Activated CD4-positive, alpha-beta memory T cell treated with anti-CD3 and anti-CD28 coated beads for 36 hours (primary cell): Measurements from ENCODE around the gene CDKN2B-AS1. TPM values are rescaled to one million over a fixed set of nuclear protein-coding genes. Genes with fewer than 3 reads are reported as not detected.
A peak's percentile ranks its signal among the peaks of the same experiment; 100 is the strongest.
"Not testable (repeated sequence)": the region's sequence is repeated elsewhere in the genome, so short reads cannot be mapped to it uniquely, and the experiment has no call there.

ENCODE experiments used
- CTCF ChIA-PET: fragments of 350-600 bp; sonication (Branson Sonifier 250); formaldehyde crosslinking; loops from one replicate; lab custom pipeline; 2021; ENCODE audit warnings: antibody characterized with exemption, inconsistent platforms; lab: Charles Lee
- POLR2A ChIA-PET: fragments of 350-600 bp; sonication (Branson Sonifier 250); formaldehyde crosslinking; loops from one replicate; lab custom pipeline; 2021; ENCODE audit warnings: antibody characterized with exemption; lab: Charles Lee
- DNase-seq: peaks from one replicate; pipeline ENCODE4 v3.0.0-alpha.2; 2020
- H3K27ac Mint-ChIP-seq: one replicate; pipeline ENCODE4 v1.8.0; 2021; ENCODE audit warnings: mixed read lengths
- H3K27me3 Mint-ChIP-seq: one replicate; pipeline ENCODE4 v1.8.0; 2021; ENCODE audit warnings: mixed read lengths
- H3K36me3 Mint-ChIP-seq: one replicate; pipeline ENCODE4 v1.8.0; 2021; ENCODE audit warnings: mixed read lengths
- H3K4me1 Mint-ChIP-seq: one replicate; pipeline ENCODE4 v1.8.0; 2021; ENCODE audit warnings: low read depth, mixed read lengths
- H3K4me3 Mint-ChIP-seq: one replicate; pipeline ENCODE4 v1.8.0; 2021; ENCODE audit warnings: mild to moderate bottlenecking, mixed read lengths
- H3K9me3 Mint-ChIP-seq: one replicate; pipeline ENCODE4 v1.8.0; 2021; ENCODE audit warnings: mixed read lengths
- intact Hi-C: fragments of 100-400 bp; cut with micrococcal nuclease; formaldehyde crosslinking; loops from one replicate; pipeline ENCODE4 v1.15.1; 2023
- total RNA-seq, 2 experiments: library from RNA; stranded (reverse); gene quantifications; one replicate each; pipeline ENCODE4 v1.2.3, GENCODE V29; 2021

CDKN2B-AS1 gene
- total RNA-seq, result under 1 TPM; 0.59 to 0.87 TPM

- peaks cover 17% of the 10 kb centered on the region for H3K27me3 Mint-ChIP-seq
- H3K4me1 Mint-ChIP-seq, result peaks cover 11% of the 10 kb centered on the region
- DNase-seq, result peak; percentile 62
- H3K27ac Mint-ChIP-seq, result peak within 1 kb of the TSS; percentile 75
- H3K9me3 Mint-ChIP-seq, result no peaks in the 10 kb centered on the region
- H3K4me3 Mint-ChIP-seq, result peak within 1 kb of the TSS; percentile 86
- intact Hi-C loops, result loop anchor here (1.0 to 5.0 kb wide), 6 partner anchors 14 to 181 kb away; no protein-coding TSS in a partner anchor
- no peaks in the 10 kb centered on the region for H3K36me3 Mint-ChIP-seq
- POLR2A ChIA-PET, result interaction anchor here (0.7 to 1.5 kb wide), 4 partner anchors 8 to 119 kb away, joined by 3 to 5 read pairs (median 4); no protein-coding TSS in a partner anchor
- CTCF ChIA-PET, result interaction anchor here (1.0 to 11.0 kb wide), 9 partner anchors 12 to 250 kb away, joined by 3 to 88 read pairs (median 5); partner anchors contain the start of gene CDKN2B
Observed at GRCh38 chr9:21994556-21995005, at the start of gene CDKN2B-AS1. CDKN2B-AS1 (plus strand) TSS chr9:21994791.

- Mint-ChIP-seq H3K36me3 (no peaks in the 10 kb centered on the region), H3K9me3 (no peaks in the 10 kb centered on the region), H3K4me3 (no peak overlapping the region), H3K27me3 (peaks cover 2% of the 10 kb centered on the region), H3K27ac (no peak overlapping the region), H3K4me1 (no peaks in the 10 kb centered on the region)
- ChIA-PET POLR2A (no interaction called here), CTCF (no interaction called here)
- intact Hi-C loops, result no loop called here
- DNase-seq, result no peak
Observed at GRCh38 chr9:21945606-21946005, 49.0 kb upstream of the CDKN2B-AS1 start.

GRCh38 chr9:21958833-21959232, 35.8 kb upstream of the CDKN2B-AS1 start:
- H3K4me3 Mint-ChIP-seq, result no peak overlapping the region
- DNase-seq, result no peak
- ChIA-PET CTCF (no interaction called here), POLR2A (no interaction called here)
- no peaks in the 10 kb centered on the region for H3K4me1 Mint-ChIP-seq
- H3K9me3 Mint-ChIP-seq, result peaks cover 4% of the 10 kb centered on the region
- H3K27me3 Mint-ChIP-seq, result peaks cover 32% of the 10 kb centered on the region
- intact Hi-C loops, result no loop called here
- no peaks in the 10 kb centered on the region for H3K36me3 Mint-ChIP-seq
- H3K27ac Mint-ChIP-seq, result no peak overlapping the region

- peaks cover 36% of the 10 kb centered on the region for H3K27me3 Mint-ChIP-seq
- CTCF ChIA-PET, POLR2A ChIA-PET, H3K36me3 Mint-ChIP-seq, H3K4me1 Mint-ChIP-seq, H3K4me3 Mint-ChIP-seq, intact Hi-C loops, H3K27ac Mint-ChIP-seq, H3K9me3 Mint-ChIP-seq, DNase-seq: not testable (repeated sequence)
Observed at GRCh38 chr9:21959268-21959667, 35.3 kb upstream of the CDKN2B-AS1 start.

- ChIA-PET CTCF (interaction anchor here (0.7 kb wide), 1 partner anchor 108 kb away, joined by 3 read pairs; no protein-coding TSS in a partner anchor), POLR2A (no interaction called here)
- peaks cover 55% of the 10 kb centered on the region for H3K27me3 Mint-ChIP-seq
- peaks cover 4% of the 10 kb centered on the region for H3K9me3 Mint-ChIP-seq
- intact Hi-C loops, result no loop called here
- no peak for DNase-seq
- H3K27ac Mint-ChIP-seq, result no peak overlapping the region
- no peak overlapping the region for H3K4me3 Mint-ChIP-seq
- H3K36me3 Mint-ChIP-seq, result no peaks in the 10 kb centered on the region
- H3K4me1 Mint-ChIP-seq, result peaks cover 13% of the 10 kb centered on the region
Observed at GRCh38 chr9:21961569-21961968, 33.0 kb upstream of the CDKN2B-AS1 start.

- ChIA-PET POLR2A (no interaction called here), CTCF (interaction anchor here (1.3 kb wide), 1 partner anchor 44 kb away, joined by 4 read pairs; the partner anchor contains the start of gene CDKN2B)
- H3K27me3 Mint-ChIP-seq, result peaks cover 82% of the 10 kb centered on the region
- intact Hi-C loops, result loop anchor here (1.0 to 5.0 kb wide), 5 partner anchors 30 to 388 kb away; partner anchors contain the start of genes CDKN2A and CDKN2B-AS1
- peaks cover 12% of the 10 kb centered on the region for H3K36me3 Mint-ChIP-seq
- H3K4me1 Mint-ChIP-seq, result peaks cover 22% of the 10 kb centered on the region
- no peak overlapping the region for H3K27ac Mint-ChIP-seq
- H3K9me3 Mint-ChIP-seq, result peaks cover 13% of the 10 kb centered on the region
- H3K4me3 Mint-ChIP-seq, result peak overlapping the region; percentile 54
- DNase-seq, result peak; percentile 79
Observed at GRCh38 chr9:21964925-21965385, 29.6 kb upstream of the CDKN2B-AS1 start.

GRCh38 chr9:21965401-21965951, 29.1 kb upstream of the CDKN2B-AS1 start:
- POLR2A ChIA-PET, result no interaction called here
- Mint-ChIP-seq H3K27me3 (peaks cover 84% of the 10 kb centered on the region), H3K4me1 (peaks cover 22% of the 10 kb centered on the region), H3K9me3 (peaks cover 13% of the 10 kb centered on the region), H3K4me3 (peak overlapping the region; percentile 54), H3K36me3 (peaks cover 12% of the 10 kb centered on the region), H3K27ac (no peak overlapping the region)
- CTCF ChIA-PET, result interaction anchor here (0.5 to 1.2 kb wide), 5 partner anchors 21 to 273 kb away, joined by 3 to 9 read pairs (median 4); partner anchors contain the start of gene CDKN2B
- intact Hi-C loops, result loop anchor here (1.0 to 5.0 kb wide), 5 partner anchors 29 to 388 kb away; partner anchors contain the start of genes CDKN2A and CDKN2B-AS1
- peak; percentile 71 for DNase-seq

- CTCF ChIA-PET, result interaction anchor here (0.5 to 1.2 kb wide), 4 partner anchors 42 to 272 kb away, joined by 3 to 9 read pairs (median 6); partner anchors contain the start of gene CDKN2B
- Mint-ChIP-seq H3K27ac (peak overlapping the region; percentile 5), H3K36me3 (peaks cover 12% of the 10 kb centered on the region), H3K9me3 (peaks cover 13% of the 10 kb centered on the region), H3K4me1 (peaks cover 22% of the 10 kb centered on the region), H3K4me3 (no peak overlapping the region), H3K27me3 (peaks cover 85% of the 10 kb centered on the region)
- POLR2A ChIA-PET, result no interaction called here
- intact Hi-C loops, result loop anchor here (5.0 kb wide), 3 partner anchors 134 to 389 kb away; no protein-coding TSS in a partner anchor
- no peak for DNase-seq
Observed at GRCh38 chr9:21966140-21966851, 28.3 kb upstream of the CDKN2B-AS1 start.

GRCh38 chr9:21967169-21967568, 27.4 kb upstream of the CDKN2B-AS1 start:
- no peak overlapping the region for H3K4me3 Mint-ChIP-seq
- peaks cover 13% of the 10 kb centered on the region for H3K9me3 Mint-ChIP-seq
- H3K4me1 Mint-ChIP-seq, result peaks cover 22% of the 10 kb centered on the region
- intact Hi-C loops, result loop anchor here (5.0 kb wide), 3 partner anchors 135 to 390 kb away; no protein-coding TSS in a partner anchor
- CTCF ChIA-PET, result interaction anchor here (0.9 to 5.8 kb wide), 2 partner anchors 25 to 41 kb away, joined by 3 to 47 read pairs; partner anchors contain the start of gene CDKN2B
- no peak overlapping the region for H3K27ac Mint-ChIP-seq
- DNase-seq, result no peak
- H3K27me3 Mint-ChIP-seq, result peaks cover 84% of the 10 kb centered on the region
- peaks cover 12% of the 10 kb centered on the region for H3K36me3 Mint-ChIP-seq
- POLR2A ChIA-PET, result no interaction called here

- H3K9me3 Mint-ChIP-seq, result peaks cover 13% of the 10 kb centered on the region
- intact Hi-C loops, result loop anchor here (5.0 kb wide), 3 partner anchors 135 to 390 kb away; no protein-coding TSS in a partner anchor
Observed at GRCh38 chr9:21967702-21968101, 26.9 kb upstream of the CDKN2B-AS1 start.

GRCh38 chr9:21968331-21969010, 26.1 kb upstream of the CDKN2B-AS1 start:
- intact Hi-C loops, result loop anchor here (5.0 kb wide), 3 partner anchors 136 to 391 kb away; no protein-coding TSS in a partner anchor
- Mint-ChIP-seq H3K9me3 (peaks cover 12% of the 10 kb centered on the region), H3K4me3 (no peak overlapping the region), H3K4me1 (peaks cover 22% of the 10 kb centered on the region), H3K36me3 (peaks cover 12% of the 10 kb centered on the region), H3K27me3 (peaks cover 80% of the 10 kb centered on the region), H3K27ac (no peak overlapping the region)
- ChIA-PET POLR2A (no interaction called here), CTCF (interaction anchor here (0.7 to 5.8 kb wide), 3 partner anchors 40 to 155 kb away, joined by 3 to 47 read pairs (median 6); partner anchors contain the start of gene CDKN2B)
- DNase-seq, result peak; percentile 15

More at GRCh38 chr9:21967702-21968101, 26.9 kb upstream of the CDKN2B-AS1 start:
- H3K27ac Mint-ChIP-seq, result no peak overlapping the region
- H3K36me3 Mint-ChIP-seq, result peaks cover 12% of the 10 kb centered on the region
- ChIA-PET CTCF (interaction anchor here (0.7 to 5.8 kb wide), 4 partner anchors 25 to 154 kb away, joined by 3 to 47 read pairs (median 4); partner anchors contain the start of gene CDKN2B), POLR2A (no interaction called here)
- peaks cover 85% of the 10 kb centered on the region for H3K27me3 Mint-ChIP-seq
- no peak overlapping the region for H3K4me3 Mint-ChIP-seq
- H3K4me1 Mint-ChIP-seq, result peaks cover 22% of the 10 kb centered on the region
- no peak for DNase-seq
